HCT116 (cell line): Measurements from ENCODE around the gene CHST15. TPM values are rescaled to one million over a fixed set of nuclear protein-coding genes. Genes with fewer than 3 reads are reported as not detected.

ENCODE experiments used
- ATAC-seq: fragments of 200-7000 bp; cut with Tn5 transposase; 2 replicates; pipeline ENCODE4 v1.9.1; 2020; ENCODE audit warnings: mild to moderate bottlenecking, moderate library complexity
- BruUV-seq: library from RNA; stranded (reverse); fragments of 400-500 nt; replicated peaks from 2 replicates; lab custom pipeline; 2021; lab: Mats Ljungman, UMichigan
- CTCF ChIA-PET: fragments of 300-600 bp; sonication (Branson Sonifier 250); formaldehyde crosslinking; loops from one replicate; lab custom pipeline; 2021; ENCODE audit warnings: antibody characterized with exemption; lab: Charles Lee
- POLR2A ChIA-PET: fragments of 300-600, 350-600 bp; sonication (Branson Sonifier 250); formaldehyde crosslinking; loops from one replicate; lab custom pipeline; 2021; ENCODE audit warnings: antibody characterized with exemption; lab: Charles Lee
- RAD21 ChIA-PET, 2 experiments: fragments of 300-600 bp; sonication (Branson Sonifier 250); formaldehyde crosslinking; loops; one replicate each; lab custom pipeline; 2023; ENCODE audit warnings: low total read pairs in 2 of 2; ENCODE audit not compliant: uncharacterized antibody in 2 of 2, unreplicated experiment in 2 of 2, low non-redundant PET in 1 of 2; lab: Charles Lee
- DNase-seq: peaks from one replicate; pipeline ENCODE4 v3.0.0-alpha.2; 2010; ENCODE audit warnings: low read depth, low spot score
- H2AFZ ChIP-seq: fragments of 200-600 bp; shearing (Covaris generic), sonication (generic); 2 replicates; pipeline ENCODE4 v1.6.1; 2017; ENCODE audit warnings: low read depth, mixed run types, mixed read lengths, antibody characterized with exemption, low read length; ENCODE audit not compliant: poor library complexity, severe bottlenecking
- H3K27ac ChIP-seq: 2 replicates; pipeline ENCODE4 v1.5.1; 2012; ENCODE audit warnings: low read depth, low read length
- H3K27me3 ChIP-seq: fragments of 200-600 bp; sonication (generic); 2 replicates; pipeline ENCODE4 v1.6.1; 2016; ENCODE audit warnings: mixed run types, low read length, mixed read lengths; ENCODE audit not compliant: insufficient read depth
- H3K36me3 ChIP-seq, 2 experiments: fragments of 200-500 bp in 1 of 2; fragments of 200-600 bp in 1 of 2; sonication (Bioruptor generic) in 1 of 2; sonication (generic) in 1 of 2; 2 replicates each; pipeline versions ENCODE4 v1.5.1 to v1.6.1; 2014 to 2016; ENCODE audit warnings: low read length in 2 of 2, inconsistent platforms in 1 of 2, mixed read lengths in 1 of 2, mixed run types in 1 of 2; ENCODE audit not compliant: insufficient read depth in 2 of 2, control insufficient read depth in 1 of 2
- H3K4me1 ChIP-seq, 2 experiments: fragments of 200-600 bp in 1 of 2; sonication (generic) in 1 of 2; 2 replicates each; pipeline versions ENCODE4 v1.5.1 to v1.6.1; 2012 to 2017; ENCODE audit warnings: low read length in 2 of 2, inconsistent platforms in 1 of 2, mild to moderate bottlenecking in 1 of 2, mixed read lengths in 1 of 2, mixed run types in 1 of 2, moderate library complexity in 1 of 2; ENCODE audit not compliant: insufficient read depth in 2 of 2, control insufficient read depth in 1 of 2
- H3K4me2 ChIP-seq: fragments of 200-600 bp; sonication (generic); 2 replicates; pipeline ENCODE4 v1.6.1; 2017; ENCODE audit warnings: mixed run types, low read length, mixed read lengths
- H3K4me3 ChIP-seq, 2 experiments: fragments of 200-600 bp in 1 of 2; sonication (generic) in 1 of 2; replicated peaks in 1 of 2; 2 replicates each; pipeline ENCODE4 v1.5.1; 2011 to 2016; ENCODE audit warnings: low read length in 2 of 2, control low read depth in 1 of 2, low read depth in 1 of 2, mild to moderate bottlenecking in 1 of 2, mixed read lengths in 1 of 2, mixed run types in 1 of 2
- H3K79me2 ChIP-seq: fragments of 200-600 bp; sonication (generic); 2 replicates; pipeline ENCODE4 v1.6.1; 2017; ENCODE audit warnings: mild to moderate bottlenecking, mixed run types, low read length, moderate library complexity, mixed read lengths; ENCODE audit not compliant: insufficient read depth
- H3K9ac ChIP-seq: fragments of 200-600 bp; sonication (generic); 2 replicates; pipeline ENCODE4 v1.6.1; 2016; ENCODE audit warnings: low read length, mixed read lengths
- H3K9me2 ChIP-seq: fragments of 200-600 bp; sonication (generic), shearing (Covaris generic); 2 replicates; pipeline ENCODE4 v1.6.1; 2017; ENCODE audit warnings: mixed run types, mild to moderate bottlenecking, moderate library complexity; ENCODE audit not compliant: insufficient read depth
- H3K9me3 ChIP-seq, 2 experiments: fragments of 200-500 bp in 1 of 2; fragments of 200-600 bp in 1 of 2; sonication (Bioruptor generic) in 1 of 2; sonication (generic) in 1 of 2; 2 replicates each; pipeline ENCODE4 v1.6.1; 2014 to 2017; ENCODE audit warnings: low read length in 2 of 2, mixed read lengths in 2 of 2, inconsistent platforms in 1 of 2, low read depth in 1 of 2, mild to moderate bottlenecking in 1 of 2, mixed run types in 1 of 2, moderate library complexity in 1 of 2; ENCODE audit not compliant: control insufficient read depth in 1 of 2, insufficient read depth in 1 of 2
- H4K20me1 ChIP-seq: fragments of 200-600 bp; sonication (generic), shearing (Covaris generic); 2 replicates; pipeline ENCODE4 v1.6.1; 2017; ENCODE audit warnings: mixed run types, mild to moderate bottlenecking, moderate library complexity; ENCODE audit not compliant: insufficient read depth
- ATF3 ChIP-seq: IDR thresholded peaks from 2 replicates; pipeline ENCODE4 v1.6.1; 2012
- CEBPB ChIP-seq: IDR thresholded peaks from 2 replicates; pipeline ENCODE4 v1.6.1; 2012; ENCODE audit warnings: low read depth
- EZH2 ChIP-seq: fragments of 200-600 bp; sonication (generic); IDR thresholded peaks from 2 replicates; pipeline ENCODE4 v1.6.1; 2017; ENCODE audit warnings: antibody characterized with exemption, mixed run types
- FOSL1 ChIP-seq: IDR thresholded peaks from 2 replicates; pipeline ENCODE4 v1.6.1; 2012; ENCODE audit warnings: low read depth
- JUND ChIP-seq: IDR thresholded peaks from 2 replicates; pipeline ENCODE4 v1.6.1; 2012
- MAX ChIP-seq: IDR thresholded peaks from 2 replicates; pipeline ENCODE4 v1.6.1; 2012
- POLR2A ChIP-seq: IDR thresholded peaks from 2 replicates; pipeline ENCODE4 v1.7.0; 2011; ENCODE audit warnings: borderline replicate concordance; ENCODE audit not compliant: insufficient read depth, insufficient read length; ENCODE audit errors: extremely low read depth
- POLR2AphosphoS5 ChIP-seq: IDR thresholded peaks from 2 replicates; pipeline ENCODE4 v1.6.1; 2011; ENCODE audit warnings: mild to moderate bottlenecking, low read depth, low read length, moderate library complexity
- RAD21 ChIP-seq: IDR thresholded peaks from 2 replicates; pipeline ENCODE4 v1.6.1; 2012; ENCODE audit warnings: low read depth, mild to moderate bottlenecking
- SP1 ChIP-seq: IDR thresholded peaks from 2 replicates; pipeline ENCODE4 v1.6.1; 2012; ENCODE audit warnings: low read depth
- TCF7L2 ChIP-seq: IDR thresholded peaks from 2 replicates; pipeline ENCODE4 v1.7.0; 2011; ENCODE audit warnings: borderline replicate concordance, inconsistent platforms; ENCODE audit not compliant: insufficient read depth, insufficient read length; ENCODE audit errors: extremely low read depth
- YY1 ChIP-seq: IDR thresholded peaks from 2 replicates; pipeline ENCODE4 v1.6.1; 2011; ENCODE audit warnings: low read length, low read depth, moderate library complexity, mild to moderate bottlenecking; ENCODE audit not compliant: insufficient replicate concordance; ENCODE audit errors: extremely low read depth
- ZBTB33 ChIP-seq: IDR thresholded peaks from 2 replicates; pipeline ENCODE4 v1.6.1; 2011; ENCODE audit warnings: mild to moderate bottlenecking, low read length, moderate library complexity; ENCODE audit not compliant: insufficient replicate concordance; ENCODE audit errors: extremely low read depth
- ZFX ChIP-seq: fragments of 450-650 bp; IDR thresholded peaks from 2 replicates; pipeline ENCODE4 v1.6.1; 2017
- intact Hi-C: fragments of 100-400 bp; cut with micrococcal nuclease; formaldehyde crosslinking; loops from 2 replicates; pipeline ENCODE4 v1.10.0; 2022
- total RNA-seq: library from RNA; stranded (reverse); gene quantifications from one replicate; pipeline ENCODE4 v1.2.1, GENCODE V29; 2021; ENCODE audit not compliant: unreplicated experiment

The CHST15 gene
- total RNA-seq, 1 experiment from 2014 or later, result 47.2 TPM

GRCh38 chr10:124062390-124062789 is 31.0 kb downstream of the CHST15 start (continued):
- TF ChIP-seq EZH2 (no peak), SP1 (no peak), YY1 (no peak)
- TF ChIP-seq, all 23 proteins: peak for 0

- ChIA-PET CTCF (no interaction called here), RAD21 (interaction anchor here in 1 of 2 experiments (0.6 kb wide), 1 partner anchor 65 kb away, joined by 3 read pairs; no protein-coding TSS in a partner anchor), POLR2A (no interaction called here)
- Histone ChIP-seq H3K9ac (no peak overlapping the region), H3K79me2 (peaks cover 10% of the 10 kb centered on the region; the same call in 1 of the 2 replicates), H3K9me2 (no peaks in the 10 kb centered on the region), H3K4me3 (no peak overlapping the region), H3K4me1 (peaks cover 0 to 6% of the 10 kb centered on the region in 2 experiments; a peak in 1 of 4 replicates), H3K4me2 (no peak overlapping the region), H3K27me3 (no peaks in the 10 kb centered on the region), H2AFZ (no peak overlapping the region), H3K36me3 (no peaks in the 10 kb centered on the region), H3K9me3 (no peaks in the 10 kb centered on the region), H3K27ac (no peak overlapping the region), H4K20me1 (no peaks in the 10 kb centered on the region)
- no TSS peak for BruUV-seq
- TF ChIP-seq TCF7L2 (no peak), ZFX (no peak), JUND (no peak), POLR2A (no peak)
- no peak for ATAC-seq
- DNase-seq, result no peak
- intact Hi-C loops, result no loop called here
Measured at GRCh38 chr10:124061030-124061429, 32.4 kb downstream of the CHST15 start.

- peaks cover 11% of the 10 kb centered on the region; the same call in 1 of the 2 replicates for H3K79me2 ChIP-seq
- H3K9ac ChIP-seq, result no peak overlapping the region
- H3K4me2 ChIP-seq, result no peak overlapping the region
- no peak overlapping the region for H2AFZ ChIP-seq
- no peak for TF ChIP-seq ATF3
- no peak for TF ChIP-seq MAX
- no peak for TF ChIP-seq POLR2AphosphoS5
- no peak for TF ChIP-seq RAD21
- no peak for TF ChIP-seq ZBTB33
- no peak for TF ChIP-seq TCF7L2
- no peak for TF ChIP-seq FOSL1
- no peak for TF ChIP-seq CEBPB
- TF ChIP-seq, all 23 proteins: peak for 0
- DNase-seq (no peak), ATAC-seq (no peak)
- ChIA-PET CTCF (no interaction called here), RAD21 (no interaction called here), POLR2A (no interaction called here)
- H3K36me3 ChIP-seq, result no peaks in the 10 kb centered on the region
- no peaks in the 10 kb centered on the region for H3K27me3 ChIP-seq
- no peaks in the 10 kb centered on the region for H4K20me1 ChIP-seq
- H3K4me1 ChIP-seq, result peaks cover 0 to 9% of the 10 kb centered on the region in 2 experiments; a peak in 1 of 4 replicates
- no peaks in the 10 kb centered on the region for H3K9me3 ChIP-seq
- no peaks in the 10 kb centered on the region for H3K9me2 ChIP-seq
- no peak overlapping the region for H3K4me3 ChIP-seq
- intact Hi-C loops, result no loop called here
- H3K27ac ChIP-seq, result no peak overlapping the region
- no TSS peak for BruUV-seq
Measured at GRCh38 chr10:124060148-124060720, 33.2 kb downstream of the CHST15 start.
